Measurements from ENCODE around the gene TTYH2. TPM values are rescaled to one million over a fixed set of nuclear protein-coding genes. Genes with fewer than 3 reads are reported as not detected.

The TTYH2 gene
- total and polyA plus RNA-seq, 2 donors (not counting 1 experiment from before 2014, with no cell fraction given), result 3.0 to 3.1 TPM

GRCh38 chr17:74244548-74244947 is 31.2 kb downstream of the TTYH2 start:
- Histone ChIP-seq H3K4me2 (replicated peaks; ENCODE audit: low read depth, low read length, poor library complexity, severe bottlenecking) (no peak overlapping the region), H3K9me3 (ENCODE audit: control extremely low read depth in 1 of 3, control insufficient read depth in 2 of 3, insufficient read depth in 1 of 3, low read length in 2 of 3) (no peaks in the 10 kb centered on the region), H4K20me1 (ENCODE audit: control insufficient read depth, insufficient read depth, low read length, poor library complexity, severe bottlenecking) (no peaks in the 10 kb centered on the region), H2AFZ (ENCODE audit: insufficient read depth, low read depth, low read length, poor library complexity, severe bottlenecking) (no peak overlapping the region), H3K27me3 (replicated peaks in 1 of 4; ENCODE audit: control extremely low read depth in 1 of 4, control insufficient read depth in 3 of 4, insufficient read depth in 4 of 4, low read length in 3 of 4) (no peaks in the 10 kb centered on the region), H3K9ac (ENCODE audit: low read length) (no peak overlapping the region), H3K4me1 (ENCODE audit: control insufficient read depth in 2 of 2, insufficient read depth in 2 of 2, low read length in 2 of 2) (no peaks in the 10 kb centered on the region), H3K36me3 (replicated peaks in 1 of 2; ENCODE audit: control extremely low read depth in 1 of 2, control insufficient read depth in 1 of 2, extremely low read depth in 1 of 2, insufficient read depth in 2 of 2, low read length in 1 of 2) (no peaks in the 10 kb centered on the region), H3K4me3 (ENCODE audit: control extremely low read depth in 1 of 5, extremely low read depth in 1 of 5, insufficient read depth in 1 of 5, low read depth in 2 of 5, low read length in 4 of 5) (no peak overlapping the region), H3K27ac (ENCODE audit: low read length in 2 of 2) (no peak overlapping the region), H3K79me2 (ENCODE audit: control insufficient read depth, insufficient read depth, low read length) (no peaks in the 10 kb centered on the region)
- H3K4me1 Mint-ChIP-seq, result no peaks in the 10 kb centered on the region
- no peaks in the 10 kb centered on the region for H3K9me3 Mint-ChIP-seq (ENCODE audit: insufficient read depth)
- no peak overlapping the region for H3K4me3 Mint-ChIP-seq
- H3K27me3 Mint-ChIP-seq, result no peaks in the 10 kb centered on the region
- 94% methylated on average over 5 of the region's 6 CpGs for WGBS (ENCODE audit: insufficient coverage)
- ChIA-PET POLR2A (no interaction called here), CTCF (interaction anchor here (0.6 kb wide), 1 partner anchor 12 kb away, joined by 3 read pairs; no protein-coding TSS in a partner anchor)
- intact Hi-C loops (cut with micrococcal nuclease), result no loop called here
- TF ChIP-seq EZH2 (IDR thresholded peaks at IDR 0.05; ENCODE audit: borderline replicate concordance, insufficient read depth, low read depth, low read length, poor library complexity, severe bottlenecking), result no peak
- no peak for TF ChIP-seq CTCF (IDR thresholded peaks at IDR 0.05)
- ATAC-seq (ENCODE audit: low read depth) (no peak), DNase-seq (no peak)
- no peak overlapping the region for H3K27ac Mint-ChIP-seq

GRCh38 chr17:74245145-74245831 is 31.9 kb downstream of the TTYH2 start:
- H2AFZ ChIP-seq (ENCODE audit: insufficient read depth, low read depth, low read length, poor library complexity, severe bottlenecking), result no peak overlapping the region
- no peaks in the 10 kb centered on the region for H3K79me2 ChIP-seq (ENCODE audit: control insufficient read depth, insufficient read depth, low read length)
- Mint-ChIP-seq H3K27me3 (no peaks in the 10 kb centered on the region), H3K27ac (no peak overlapping the region), H3K9me3 (ENCODE audit: insufficient read depth) (no peaks in the 10 kb centered on the region), H3K4me3 (no peak overlapping the region), H3K4me1 (no peaks in the 10 kb centered on the region)
- TF ChIP-seq EZH2 (IDR thresholded peaks at IDR 0.05; ENCODE audit: borderline replicate concordance, insufficient read depth, low read depth, low read length, poor library complexity, severe bottlenecking), result no peak
- no peak for TF ChIP-seq CTCF (IDR thresholded peaks at IDR 0.05)
- no peaks in the 10 kb centered on the region for H4K20me1 ChIP-seq (ENCODE audit: control insufficient read depth, insufficient read depth, low read length, poor library complexity, severe bottlenecking)
- intact Hi-C loops (cut with micrococcal nuclease), result no loop called here
- no peaks in the 10 kb centered on the region for H3K4me1 ChIP-seq (ENCODE audit: control insufficient read depth in 2 of 2, insufficient read depth in 2 of 2, low read length in 2 of 2)
- ChIA-PET CTCF (interaction anchor here (0.6 kb wide), 1 partner anchor 13 kb away, joined by 3 read pairs; no protein-coding TSS in a partner anchor), POLR2A (no interaction called here)
- H3K36me3 ChIP-seq (replicated peaks in 1 of 2; ENCODE audit: control extremely low read depth in 1 of 2, control insufficient read depth in 1 of 2, extremely low read depth in 1 of 2, insufficient read depth in 2 of 2, low read length in 1 of 2), result no peaks in the 10 kb centered on the region
- no peak overlapping the region for H3K27ac ChIP-seq (ENCODE audit: low read length in 2 of 2)
- no peaks in the 10 kb centered on the region for H3K9me3 ChIP-seq (ENCODE audit: control extremely low read depth in 1 of 3, control insufficient read depth in 2 of 3, insufficient read depth in 1 of 3, low read length in 2 of 3)
- no peak overlapping the region for H3K9ac ChIP-seq (ENCODE audit: low read length)
- no peak overlapping the region for H3K4me2 ChIP-seq (replicated peaks; ENCODE audit: low read depth, low read length, poor library complexity, severe bottlenecking)
- DNase-seq (no peak), ATAC-seq (ENCODE audit: low read depth) (no peak)
- peaks cover 0 to 2% (median 0%) of the 10 kb centered on the region in 4 experiments for H3K27me3 ChIP-seq (replicated peaks in 1 of 4; ENCODE audit: control extremely low read depth in 1 of 4, control insufficient read depth in 3 of 4, insufficient read depth in 4 of 4, low read length in 3 of 4)
- no peak overlapping the region for H3K4me3 ChIP-seq (ENCODE audit: control extremely low read depth in 1 of 5, extremely low read depth in 1 of 5, insufficient read depth in 1 of 5, low read depth in 2 of 5, low read length in 4 of 5)
- WGBS (ENCODE audit: insufficient coverage), result 94% methylated on average over 17 of the region's 21 CpGs
